NCI-H2107 treated with DMSO at 0.1 percent for 48 hours (cell line): Measurements from ENCODE around the gene GIT1.
A peak's percentile ranks its signal among the peaks of the same experiment; 100 is the strongest.

ENCODE experiments used
- DNase-seq: peaks from one replicate; lab custom pipeline; 2025; ENCODE audit not compliant: unreplicated experiment; lab: John Stamatoyannopoulos, UW

The GIT1 gene, protein sequence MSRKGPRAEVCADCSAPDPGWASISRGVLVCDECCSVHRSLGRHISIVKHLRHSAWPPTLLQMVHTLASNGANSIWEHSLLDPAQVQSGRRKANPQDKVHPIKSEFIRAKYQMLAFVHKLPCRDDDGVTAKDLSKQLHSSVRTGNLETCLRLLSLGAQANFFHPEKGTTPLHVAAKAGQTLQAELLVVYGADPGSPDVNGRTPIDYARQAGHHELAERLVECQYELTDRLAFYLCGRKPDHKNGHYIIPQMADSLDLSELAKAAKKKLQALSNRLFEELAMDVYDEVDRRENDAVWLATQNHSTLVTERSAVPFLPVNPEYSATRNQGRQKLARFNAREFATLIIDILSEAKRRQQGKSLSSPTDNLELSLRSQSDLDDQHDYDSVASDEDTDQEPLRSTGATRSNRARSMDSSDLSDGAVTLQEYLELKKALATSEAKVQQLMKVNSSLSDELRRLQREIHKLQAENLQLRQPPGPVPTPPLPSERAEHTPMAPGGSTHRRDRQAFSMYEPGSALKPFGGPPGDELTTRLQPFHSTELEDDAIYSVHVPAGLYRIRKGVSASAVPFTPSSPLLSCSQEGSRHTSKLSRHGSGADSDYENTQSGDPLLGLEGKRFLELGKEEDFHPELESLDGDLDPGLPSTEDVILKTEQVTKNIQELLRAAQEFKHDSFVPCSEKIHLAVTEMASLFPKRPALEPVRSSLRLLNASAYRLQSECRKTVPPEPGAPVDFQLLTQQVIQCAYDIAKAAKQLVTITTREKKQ

GRCh38 chr17:29589524-29590410, at the start of gene GIT1:
GIT1 (minus strand) TSS chr17:29589648; CDS start chr17:29589378, 270 bp downstream.
- peak; percentile 50 for DNase-seq

GRCh38 chr17:29633886-29634285, 44.4 kb upstream of the GIT1 start:
- DNase-seq, result no peak

- DNase-seq, result no peak
Observed at GRCh38 chr17:29630630-29631193, 41.3 kb upstream of the GIT1 start.

DNA sequence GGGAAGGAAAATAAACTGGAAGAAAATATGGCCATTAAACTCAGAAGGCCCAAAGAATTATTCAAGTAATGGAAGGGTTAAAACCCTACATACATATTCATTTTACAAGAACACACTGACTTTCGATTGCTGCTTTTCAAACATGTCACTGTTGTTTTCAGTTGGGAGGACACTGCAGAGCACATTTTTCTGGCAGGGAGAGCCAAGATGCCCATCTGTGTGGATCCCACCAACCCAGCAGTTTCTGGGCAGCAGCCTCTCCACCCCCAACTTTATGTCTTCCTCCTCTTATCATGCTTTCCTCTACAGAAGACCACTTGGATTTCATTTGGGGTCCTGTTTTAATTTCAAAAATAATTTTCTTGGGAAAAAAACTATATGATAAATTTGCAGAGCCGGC, 40.4 kb upstream of the GIT1 start:
- DNase-seq, result no peak

GRCh38 chr17:29628644-29629043, 39.2 kb upstream of the GIT1 start:
- no peak for DNase-seq

DNA sequence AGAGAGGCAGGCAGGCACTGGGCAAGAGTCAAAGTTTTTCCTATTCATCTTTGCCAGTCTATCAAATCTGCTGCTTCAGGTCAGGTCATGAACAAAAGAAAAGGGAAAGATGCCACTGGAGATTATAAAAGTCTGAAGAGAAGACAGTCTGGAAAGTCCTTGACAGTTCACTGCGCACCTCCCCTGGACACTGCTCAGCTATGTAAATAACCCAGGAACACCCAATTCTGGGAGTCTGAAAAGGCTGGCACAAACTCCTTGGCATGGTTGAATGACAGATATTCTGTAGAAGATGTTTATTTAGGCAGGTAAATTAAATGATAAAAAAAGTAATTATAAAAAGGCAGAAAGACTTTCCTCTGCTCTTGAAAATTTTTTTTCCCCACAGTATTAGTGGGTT, 38.5 kb upstream of the GIT1 start:
- no peak for DNase-seq

DNA sequence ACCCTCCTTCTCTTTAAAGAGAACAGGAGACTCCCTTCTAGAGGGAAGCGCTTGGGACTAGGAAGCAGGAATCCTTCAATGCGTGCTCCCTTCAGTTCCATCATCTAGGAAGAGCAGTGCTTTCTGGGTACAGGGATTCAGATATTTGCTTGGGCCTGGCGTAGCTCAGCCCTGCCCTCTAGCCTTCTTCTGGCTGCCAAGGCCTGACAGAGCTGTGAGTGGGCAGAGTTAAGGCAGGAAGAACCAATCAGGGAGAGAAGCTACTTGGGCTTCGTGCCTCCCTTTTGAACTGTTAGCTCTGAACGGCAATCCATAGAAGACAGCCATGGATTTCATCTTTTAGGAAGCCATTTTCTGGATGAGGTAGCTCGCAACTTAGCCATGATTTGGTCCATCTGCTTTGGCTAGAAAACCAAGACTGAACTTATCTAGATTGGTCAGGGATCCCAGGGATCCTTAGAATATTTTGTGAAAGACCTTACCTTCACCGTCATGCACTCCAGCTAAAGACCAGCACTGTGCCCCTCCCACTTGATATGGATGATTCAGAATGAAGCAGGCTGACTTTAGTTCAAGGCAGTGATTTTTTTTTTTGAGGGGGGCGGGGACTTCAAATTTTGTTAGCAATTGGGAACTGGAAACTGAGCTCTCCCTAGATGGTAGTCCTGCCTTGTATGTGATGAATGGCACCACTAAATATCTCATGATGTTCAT, 35.7 kb upstream of the GIT1 start:
- DNase-seq, result no peak

DNA sequence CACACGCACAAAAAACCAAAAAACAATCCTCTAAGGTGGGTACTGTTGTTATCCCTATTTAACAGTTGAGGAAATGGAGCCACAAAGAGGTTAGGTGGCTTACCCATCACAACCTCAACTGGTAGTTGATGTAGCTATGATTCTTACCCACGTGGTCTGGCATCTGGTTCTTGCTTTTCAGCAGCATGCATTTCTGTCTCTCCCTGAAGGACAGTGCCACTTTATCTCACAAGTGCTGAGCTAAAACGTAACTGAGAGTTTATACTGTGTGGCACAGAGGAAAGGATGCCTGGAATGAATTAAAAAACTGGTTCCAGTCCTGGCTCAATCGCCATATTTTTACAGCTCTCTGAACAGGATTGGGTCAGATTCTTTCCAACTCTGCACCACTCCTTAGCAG, 35.1 kb upstream of the GIT1 start:
- no peak for DNase-seq

GRCh38 chr17:29623283-29623647, 33.8 kb upstream of the GIT1 start:
- no peak for DNase-seq

- DNase-seq, result no peak
Observed at GRCh38 chr17:29622337-29623282, 33.2 kb upstream of the GIT1 start, which contains the start of gene CORO6. CORO6 (minus strand) TSS chr17:29622912; CDS start chr17:29621421, 1,491 bp downstream.

DNA sequence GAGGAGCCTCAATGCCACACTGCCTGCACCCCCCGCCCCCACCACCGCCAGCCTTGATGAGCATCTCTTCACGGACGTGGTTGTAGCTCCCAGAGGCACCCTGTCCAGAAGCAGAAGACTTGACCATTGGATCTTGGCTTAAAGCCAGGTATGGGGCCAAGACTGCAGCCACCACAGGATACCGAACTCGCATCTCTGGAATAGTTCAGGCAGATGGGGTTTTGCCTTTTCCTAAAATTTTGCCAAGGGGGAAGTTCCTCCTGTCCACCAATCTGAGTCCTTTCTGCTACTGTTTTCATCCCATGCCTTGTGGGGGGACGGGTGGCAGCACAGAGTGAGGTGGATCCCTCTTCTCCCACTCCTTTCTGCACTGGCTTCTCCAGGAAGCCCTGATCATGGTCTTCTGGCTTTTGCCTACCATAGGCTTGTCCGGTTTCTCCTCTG, 32.3 kb upstream of the GIT1 start:
- no peak for DNase-seq

- no peak for DNase-seq
Observed at GRCh38 chr17:29620779-29621500, 31.5 kb upstream of the GIT1 start.

DNA sequence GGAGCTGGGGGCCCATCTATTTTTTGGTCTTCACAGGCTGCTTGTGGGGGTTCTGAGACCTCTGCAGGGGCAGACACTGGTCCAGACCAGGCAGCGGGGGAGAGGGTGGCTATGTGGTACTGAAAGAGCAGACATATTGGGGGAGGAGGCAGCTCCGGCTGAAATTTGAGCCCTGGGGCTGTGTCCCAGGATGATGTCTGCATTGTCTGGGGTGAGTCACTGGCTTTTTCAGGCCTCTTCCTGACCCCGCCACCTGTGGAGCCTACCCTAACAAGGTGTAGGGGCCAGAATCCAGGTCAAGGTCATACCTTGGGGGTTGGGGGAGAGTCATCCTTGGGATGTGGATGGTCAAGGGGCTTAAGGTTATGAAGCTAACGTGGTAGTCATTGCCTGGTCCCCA, 30.8 kb upstream of the GIT1 start:
- DNase-seq, result no peak

DNA sequence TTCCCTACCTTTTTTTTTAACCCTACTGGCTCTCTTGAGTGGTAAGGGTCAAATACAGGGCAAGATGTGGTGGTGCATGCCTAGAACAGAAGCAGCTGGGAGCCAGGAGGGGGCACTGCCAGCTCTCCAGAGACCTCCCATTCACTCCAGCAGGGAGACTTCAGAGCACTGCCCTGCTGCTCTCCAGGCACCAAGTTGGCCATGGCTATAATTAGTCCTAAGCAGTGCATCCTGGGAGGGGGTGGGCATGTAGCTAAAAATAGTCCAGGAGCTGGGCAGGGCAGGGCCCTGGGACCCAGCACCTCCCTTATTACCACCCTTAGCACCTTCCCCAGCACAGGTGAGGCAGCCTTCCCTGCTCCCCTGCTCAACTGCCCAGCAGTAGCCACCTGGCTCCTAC, 29.8 kb upstream of the GIT1 start:
- DNase-seq, result no peak

GRCh38 chr17:29618272-29619065, 29.0 kb upstream of the GIT1 start:
- DNase-seq, result no peak

- peak; percentile 49 for DNase-seq
Observed at GRCh38 chr17:29617481-29618271, 28.2 kb upstream of the GIT1 start.

GRCh38 chr17:29617125-29617480, 27.7 kb upstream of the GIT1 start:
- peak; percentile 58 for DNase-seq
